ENCODE data around the gene LHFPL4. TPM values are rescaled to one million over a fixed set of nuclear protein-coding genes. Genes with fewer than 3 reads are reported as not detected.

LHFPL4 gene
- total and polyA plus RNA-seq, 4 donors, result 0.08 TPM; not detected in 3

GRCh38 chr3:9452417-9452816 is 101.2 kb downstream of the LHFPL4 start:
- Histone ChIP-seq H3K9ac (ENCODE audit: low read depth in 1 of 2, low read length in 2 of 2) (no peak overlapping the region), H3K27me3 (ENCODE audit: control insufficient read depth in 4 of 4, insufficient read depth in 4 of 4, low read length in 3 of 4) (no peaks in the 10 kb centered on the region), H3K4me1 (ENCODE audit: control insufficient read depth in 4 of 4, insufficient read depth in 4 of 4, low read length in 3 of 4) (peaks cover 0 to 3% (median 0%) of the 10 kb centered on the region in 4 donors), H3K4me3 (ENCODE audit: low read depth in 1 of 3, low read length in 3 of 3) (no peak overlapping the region), H3K9me3 (ENCODE audit: control insufficient read depth in 4 of 4, low read length in 3 of 4) (no peaks in the 10 kb centered on the region), H3K36me3 (ENCODE audit: control insufficient read depth in 4 of 4, insufficient read depth in 3 of 4, low read depth in 1 of 4, low read length in 3 of 4) (peaks cover 11 to 69% (median 57%) of the 10 kb centered on the region in 4 donors), H3K27ac (ENCODE audit: low read depth in 1 of 2, low read length in 2 of 2) (no peak overlapping the region)
- no peak for DNase-seq (ENCODE audit: low spot score)
- WGBS, result 73% methylated on average over 2 of the region's 2 CpGs
- TF ChIP-seq CTCF (IDR thresholded peaks at IDR 0.05; ENCODE audit: low read depth, low read length, missing input control) (no peak), RXRA (IDR thresholded peaks at IDR 0.05) (no peak), ZBTB33 (IDR thresholded peaks at IDR 0.05) (no peak), MAX (IDR thresholded peaks at IDR 0.05) (no peak), GABPA (IDR thresholded peaks at IDR 0.05 in 1 of 2, conservative IDR thresholded peaks at IDR 0.05 in 1 of 2) (no peak), HNF4A (conservative IDR thresholded peaks at IDR 0.05) (no peak), REST (IDR thresholded peaks at IDR 0.05) (no peak), RAD21 (IDR thresholded peaks at IDR 0.05) (no peak), TAF1 (conservative IDR thresholded peaks at IDR 0.05) (no peak)

GRCh38 chr3:9450991-9451390 is 102.6 kb downstream of the LHFPL4 start:
- DNase-seq (ENCODE audit: low spot score), result no peak
- TF ChIP-seq TAF1 (conservative IDR thresholded peaks at IDR 0.05), result no peak
- TF ChIP-seq FOXA2 (IDR thresholded peaks at IDR 0.05), result no peak
- TF ChIP-seq HNF4A (conservative IDR thresholded peaks at IDR 0.05), result no peak
- TF ChIP-seq YY1 (IDR thresholded peaks at IDR 0.05), result no peak
- no peak for TF ChIP-seq RAD21 (IDR thresholded peaks at IDR 0.05)
- TF ChIP-seq SP1 (IDR thresholded peaks at IDR 0.05), result no peak
- no peak for TF ChIP-seq JUND (IDR thresholded peaks at IDR 0.05)
- no peak for TF ChIP-seq EGR1 (IDR thresholded peaks at IDR 0.05; ENCODE audit: low read depth in 2 of 2)
- TF ChIP-seq REST (IDR thresholded peaks at IDR 0.05), result no peak
- no peak for TF ChIP-seq RXRA (IDR thresholded peaks at IDR 0.05)
- no peak for TF ChIP-seq ATF3 (IDR thresholded peaks at IDR 0.05)
- no peak for TF ChIP-seq GABPA (IDR thresholded peaks at IDR 0.05 in 1 of 2, conservative IDR thresholded peaks at IDR 0.05 in 1 of 2)
- TF ChIP-seq NR2F2 (IDR thresholded peaks at IDR 0.05), result no peak
- no peak for TF ChIP-seq CTCF (IDR thresholded peaks at IDR 0.05; ENCODE audit: low read depth, low read length, missing input control)
- Histone ChIP-seq H3K36me3 (ENCODE audit: control insufficient read depth in 4 of 4, insufficient read depth in 3 of 4, low read depth in 1 of 4, low read length in 3 of 4) (peaks cover 10 to 79% (median 65%) of the 10 kb centered on the region in 4 donors), H3K4me1 (ENCODE audit: control insufficient read depth in 4 of 4, insufficient read depth in 4 of 4, low read length in 3 of 4) (peaks cover 0 to 3% (median 0%) of the 10 kb centered on the region in 4 donors), H3K27ac (ENCODE audit: low read depth in 1 of 2, low read length in 2 of 2) (no peak overlapping the region), H3K27me3 (ENCODE audit: control insufficient read depth in 4 of 4, insufficient read depth in 4 of 4, low read length in 3 of 4) (no peaks in the 10 kb centered on the region), H3K9me3 (ENCODE audit: control insufficient read depth in 4 of 4, low read length in 3 of 4) (no peaks in the 10 kb centered on the region), H3K4me3 (ENCODE audit: low read depth in 1 of 3, low read length in 3 of 3) (no peak overlapping the region), H3K9ac (ENCODE audit: low read depth in 1 of 2, low read length in 2 of 2) (no peak overlapping the region)
- 96% methylated on average over 2 of the region's 2 CpGs for WGBS

Data from liver (tissue), 9 donors.